ENCODE measurements around the gene CORO7.

CORO7 gene

GRCh38 chr16:4390266-4391260 lies 25.8 kb downstream of the CORO7 start:
- DNase-seq (ENCODE audit: low spot score): no peak
- no peak for TF ChIP-seq CTCF (IDR thresholded peaks at IDR 0.05; ENCODE audit: extremely low read depth, missing control alignments)

- no peak for DNase-seq (ENCODE audit: low spot score)
- no peak for TF ChIP-seq CTCF (IDR thresholded peaks at IDR 0.05; ENCODE audit: extremely low read depth, missing control alignments)
Measured at GRCh38 chr16:4389051-4389955, 27.1 kb downstream of the CORO7 start.

GRCh38 chr16:4388271-4389021 lies 27.9 kb downstream of the CORO7 start:
- DNase-seq (ENCODE audit: low spot score): no peak

GRCh38 chr16:4387781-4388180 lies 28.6 kb downstream of the CORO7 start:
- no peak for DNase-seq (ENCODE audit: low spot score)
- TF ChIP-seq CTCF (IDR thresholded peaks at IDR 0.05; ENCODE audit: extremely low read depth, missing control alignments): no peak

More at GRCh38 chr16:4388271-4389021, 27.9 kb downstream of the CORO7 start:
- TF ChIP-seq CTCF (IDR thresholded peaks at IDR 0.05; ENCODE audit: extremely low read depth, missing control alignments): no peak

GRCh38 chr16:4386951-4387565 lies 29.3 kb downstream of the CORO7 start:
- no peak for DNase-seq (ENCODE audit: low spot score)
- TF ChIP-seq CTCF (IDR thresholded peaks at IDR 0.05; ENCODE audit: extremely low read depth, missing control alignments): no peak

- DNase-seq (ENCODE audit: low spot score): no peak
- no peak for TF ChIP-seq CTCF (IDR thresholded peaks at IDR 0.05; ENCODE audit: extremely low read depth, missing control alignments)
Measured at GRCh38 chr16:4386451-4386805, 30.0 kb downstream of the CORO7 start.

Data from GM20000 (cell line).